ENCODE measurements around the gene KISS1.

- no peak for TF ChIP-seq POLR2AphosphoS5 (IDR thresholded peaks at IDR 0.05; ENCODE audit: low read depth, low read length)
- TF ChIP-seq CTCF (IDR thresholded peaks at IDR 0.05): no peak
- no peak for TF ChIP-seq MEF2A (IDR thresholded peaks at IDR 0.05; ENCODE audit: borderline replicate concordance, low read depth)
- no peak for TF ChIP-seq TEAD4 (IDR thresholded peaks at IDR 0.05; ENCODE audit: borderline replicate concordance, insufficient read depth)
- no peak for TF ChIP-seq TAF1 (IDR thresholded peaks at IDR 0.05; ENCODE audit: borderline replicate concordance, low read depth, low read length)
- no peak for TF ChIP-seq EZH2phosphoT487 (IDR thresholded peaks at IDR 0.05; ENCODE audit: borderline replicate concordance, low read depth)
- TF ChIP-seq FOSL2 (IDR thresholded peaks at IDR 0.05; ENCODE audit: borderline replicate concordance, low read depth): no peak
- no peak for TF ChIP-seq REST (IDR thresholded peaks at IDR 0.05; ENCODE audit: low read depth, low read length)
- TF ChIP-seq JUND (IDR thresholded peaks at IDR 0.05): no peak
- TF ChIP-seq CHD2 (IDR thresholded peaks at IDR 0.05; ENCODE audit: low read length, partially characterized antibody): no peak
- no peak for TF ChIP-seq TCF12 (IDR thresholded peaks at IDR 0.05)
Measured at GRCh38 chr1:204240233-204240632, 43.9 kb upstream of the KISS1 start.

Data from SK-N-SH (cell line).